Midbrain (tissue), 1 donor: ENCODE measurements around the gene SLC26A2.

ENCODE experiments used
- DNase-seq: peaks from one replicate; lab custom pipeline; 2025; lab: John Stamatoyannopoulos, UW

Gene SLC26A2

DNA sequence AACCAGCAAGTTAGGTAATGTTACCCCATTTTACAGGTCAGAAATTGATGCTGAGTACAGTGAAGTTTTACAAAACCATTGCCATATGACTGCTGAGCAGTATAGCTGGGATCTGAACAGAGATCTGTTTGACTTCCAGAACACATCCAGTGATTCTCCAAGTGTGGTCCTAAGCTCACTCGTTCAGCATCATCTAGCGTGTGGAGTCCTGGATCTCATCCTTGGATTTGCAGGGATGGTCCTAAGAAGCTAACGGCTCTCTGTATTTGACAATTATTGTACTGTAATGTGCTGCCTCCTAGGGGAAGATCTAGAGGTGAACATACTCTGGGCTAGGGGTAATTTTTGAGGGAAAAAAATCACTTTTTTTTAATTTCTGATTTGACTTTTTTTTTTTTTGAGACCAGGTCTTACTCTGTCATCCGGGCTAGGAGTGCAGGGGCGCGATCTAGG is 1.4 kb downstream of the SLC26A2 start:
- peak; percentile 12 for DNase-seq

DNA sequence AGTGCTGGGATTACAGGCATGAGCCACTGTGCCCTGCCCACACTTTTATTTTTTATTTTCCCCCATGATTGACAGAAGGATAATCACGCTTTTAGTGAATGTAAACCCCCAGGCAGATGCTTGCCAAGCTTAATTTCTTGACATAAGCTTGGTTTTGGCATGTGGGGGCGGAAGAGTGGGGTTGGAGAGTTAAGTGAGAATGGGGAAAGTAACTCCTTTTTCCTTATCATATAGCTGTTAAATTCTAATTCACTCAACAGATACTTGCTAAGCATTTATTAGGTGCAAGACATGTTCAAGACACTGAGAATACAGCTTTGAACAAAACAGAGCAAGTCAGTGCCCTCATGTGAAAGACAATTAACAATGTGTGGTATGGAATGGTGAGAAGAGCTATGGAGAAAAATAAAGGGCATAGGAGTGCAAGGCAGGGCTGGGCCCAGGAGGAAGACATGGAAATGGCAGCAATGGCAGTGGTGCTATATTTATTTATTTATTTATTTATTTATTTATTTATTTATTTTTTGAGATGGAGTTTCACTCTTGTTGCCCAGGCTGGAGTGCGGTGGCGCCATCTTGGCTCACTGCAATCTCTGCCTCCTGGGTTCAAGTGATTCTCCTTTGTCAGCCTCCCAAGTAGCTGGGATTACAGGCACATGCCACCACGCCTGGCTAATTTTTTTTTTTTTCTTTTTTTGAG is 2.2 kb downstream of the SLC26A2 start:
- DNase-seq, result no peak

GRCh38 chr5:149963729-149964128 is 3.2 kb downstream of the SLC26A2 start:
- no peak for DNase-seq

GRCh38 chr5:149966946-149967345 is 6.4 kb downstream of the SLC26A2 start:
- DNase-seq, result no peak

DNA sequence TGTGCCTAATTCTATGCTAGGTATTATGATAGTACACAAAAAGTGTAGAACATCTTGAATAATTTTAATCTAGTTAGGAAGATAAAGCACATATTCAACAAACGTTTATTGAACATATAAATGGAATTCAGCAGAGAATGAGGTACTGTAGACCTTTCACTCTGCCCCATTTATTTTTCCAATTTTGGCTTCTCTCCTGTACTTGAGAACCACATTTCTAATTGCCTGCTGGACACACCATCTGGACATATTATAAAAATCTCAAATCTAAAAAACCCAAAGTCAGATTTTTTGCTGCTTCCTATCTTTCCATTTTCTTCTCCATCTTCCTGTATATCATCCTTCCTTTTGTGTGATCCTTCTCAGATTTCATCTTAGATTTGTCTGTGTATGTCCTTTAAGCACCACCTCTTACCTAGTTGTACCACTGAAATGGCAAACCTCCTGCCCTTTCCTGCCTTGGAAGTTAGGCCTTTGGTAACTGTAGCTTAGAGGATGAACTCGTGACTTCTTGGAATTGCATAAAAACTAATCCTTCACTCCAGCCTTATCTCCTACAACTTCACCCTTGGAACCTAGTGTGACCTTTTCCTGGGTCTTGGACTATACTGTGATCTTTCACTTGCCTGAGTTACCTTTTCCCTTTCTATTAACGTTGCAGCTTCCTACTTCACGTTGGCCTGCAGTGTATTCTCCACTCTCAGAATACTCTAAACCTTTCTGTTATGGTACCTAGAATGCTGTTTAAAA is 8.8 kb downstream of the SLC26A2 start:
- DNase-seq, result no peak

DNA sequence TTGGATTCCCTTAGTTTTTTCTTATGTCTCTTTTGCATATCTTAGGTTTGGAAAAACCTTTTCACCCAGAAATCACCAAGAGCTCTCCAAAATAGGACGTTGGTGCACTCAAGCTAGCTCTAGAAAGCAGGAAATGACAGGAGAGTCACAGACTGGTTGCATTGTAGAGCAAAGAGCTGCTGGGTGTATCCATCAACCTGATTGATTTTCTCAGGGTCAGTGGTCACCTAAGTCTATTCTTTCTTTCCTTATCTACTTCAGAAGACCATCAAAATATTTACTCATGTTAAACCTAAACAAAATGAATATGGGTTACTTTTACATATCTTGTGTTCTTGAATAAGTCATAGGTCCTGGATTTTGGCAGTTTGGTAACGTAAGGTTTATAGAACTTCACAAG is 14.9 kb downstream of the SLC26A2 start:
- DNase-seq, result no peak

- no peak for DNase-seq
Measured at GRCh38 chr5:149979896-149980295, 19.3 kb downstream of the SLC26A2 start.

GRCh38 chr5:149981206-149981605 is 20.6 kb downstream of the SLC26A2 start:
- DNase-seq, result no peak

DNA sequence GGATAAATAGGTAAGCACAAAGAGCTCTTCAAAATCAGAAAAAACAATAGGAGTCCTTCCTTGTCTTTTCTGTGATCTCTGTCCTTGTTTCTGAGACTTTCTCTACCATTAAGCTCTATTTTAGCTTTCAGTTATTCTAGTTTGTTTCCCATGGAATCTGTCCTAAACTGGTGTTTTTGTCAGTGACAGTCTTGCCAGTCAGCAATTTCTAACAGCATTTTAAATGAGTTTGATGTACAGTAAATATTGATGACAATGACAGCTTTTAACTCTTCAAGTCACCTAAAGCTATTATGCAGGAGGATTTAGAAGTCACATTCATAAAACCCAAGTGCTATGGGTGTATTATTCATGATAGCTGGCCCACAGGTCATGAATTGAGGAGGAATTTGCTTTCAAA is 21.9 kb downstream of the SLC26A2 start:
- no peak for DNase-seq

DNA sequence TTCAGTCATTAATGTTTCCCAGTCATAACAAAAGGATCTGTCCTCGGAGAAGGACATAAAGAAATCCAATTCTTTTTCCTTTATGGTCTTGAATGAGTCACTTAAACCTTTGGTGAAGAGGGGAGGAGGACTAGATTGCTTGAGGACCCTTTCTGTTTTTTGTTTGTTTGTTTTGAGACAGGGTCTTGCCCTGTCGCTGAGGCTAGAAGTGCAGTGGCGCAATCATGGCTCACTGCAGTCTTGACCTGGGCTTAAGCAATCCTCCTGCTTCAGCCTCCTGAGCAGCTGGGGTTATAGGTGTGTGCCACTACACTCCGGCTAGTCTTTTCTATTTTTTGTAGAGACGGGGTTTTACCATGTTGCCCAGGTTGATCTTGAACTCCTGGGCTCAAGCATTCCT is 27.6 kb downstream of the SLC26A2 start:
- no peak for DNase-seq

DNA sequence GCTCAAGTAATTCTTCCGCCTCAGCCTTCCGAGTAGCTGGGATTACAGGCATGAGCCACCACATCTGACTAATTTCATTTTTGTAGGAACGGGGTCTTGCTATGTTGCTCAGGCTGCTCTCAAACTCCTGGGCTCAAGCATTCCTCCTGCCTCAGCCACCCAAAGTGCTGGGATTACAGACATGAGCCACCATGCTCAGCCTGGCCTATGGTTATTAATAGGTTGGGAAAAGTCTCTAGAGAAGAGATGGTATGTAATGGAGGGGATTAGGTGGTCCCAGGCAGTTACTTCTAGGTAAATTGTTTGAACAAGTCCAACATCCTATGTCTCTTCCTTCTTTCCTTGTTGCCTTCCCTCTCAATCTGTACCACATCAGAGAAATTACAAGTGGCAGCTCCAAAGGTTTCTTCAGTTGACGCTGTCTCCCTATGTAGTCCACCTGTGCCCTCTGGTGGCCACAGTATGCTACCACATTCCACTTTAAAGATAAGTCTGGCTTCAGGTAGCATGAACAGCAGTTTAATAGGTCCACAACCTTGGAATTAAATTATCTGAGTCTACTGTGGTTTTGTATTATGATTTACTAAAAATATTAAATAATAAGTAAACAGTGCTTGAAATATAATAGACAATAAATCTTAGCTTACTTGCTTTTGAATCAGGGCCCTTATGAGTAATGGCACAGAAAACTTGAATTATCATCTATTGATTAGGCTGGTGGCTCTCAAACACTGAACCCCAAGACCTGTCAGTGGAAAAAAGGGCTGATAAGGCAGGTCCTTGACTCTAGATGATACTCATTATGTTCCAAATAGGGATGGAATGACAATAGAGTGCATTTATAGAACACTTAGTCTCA is 30.2 kb downstream of the SLC26A2 start:
- peak; percentile 75 for DNase-seq

DNA sequence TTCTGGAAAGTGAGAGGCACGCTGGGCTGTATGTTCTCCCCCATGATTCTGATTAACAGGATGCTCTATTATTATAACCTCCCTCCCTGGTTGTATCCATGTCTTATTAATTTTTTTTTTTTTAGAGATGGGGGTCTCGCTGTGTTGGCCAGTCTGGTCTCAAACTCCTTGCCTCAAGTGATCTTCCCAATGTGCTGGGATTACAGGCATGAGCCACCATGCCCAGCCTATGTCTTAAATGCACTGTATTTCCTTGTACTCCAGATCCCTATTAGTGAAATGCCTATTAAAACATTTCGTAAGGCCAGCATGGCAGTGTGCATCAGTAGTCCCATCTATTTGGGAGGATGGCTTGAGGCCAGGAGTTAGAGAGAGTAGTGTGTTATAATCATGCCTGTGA is 32.9 kb downstream of the SLC26A2 start:
- DNase-seq, result no peak

DNA sequence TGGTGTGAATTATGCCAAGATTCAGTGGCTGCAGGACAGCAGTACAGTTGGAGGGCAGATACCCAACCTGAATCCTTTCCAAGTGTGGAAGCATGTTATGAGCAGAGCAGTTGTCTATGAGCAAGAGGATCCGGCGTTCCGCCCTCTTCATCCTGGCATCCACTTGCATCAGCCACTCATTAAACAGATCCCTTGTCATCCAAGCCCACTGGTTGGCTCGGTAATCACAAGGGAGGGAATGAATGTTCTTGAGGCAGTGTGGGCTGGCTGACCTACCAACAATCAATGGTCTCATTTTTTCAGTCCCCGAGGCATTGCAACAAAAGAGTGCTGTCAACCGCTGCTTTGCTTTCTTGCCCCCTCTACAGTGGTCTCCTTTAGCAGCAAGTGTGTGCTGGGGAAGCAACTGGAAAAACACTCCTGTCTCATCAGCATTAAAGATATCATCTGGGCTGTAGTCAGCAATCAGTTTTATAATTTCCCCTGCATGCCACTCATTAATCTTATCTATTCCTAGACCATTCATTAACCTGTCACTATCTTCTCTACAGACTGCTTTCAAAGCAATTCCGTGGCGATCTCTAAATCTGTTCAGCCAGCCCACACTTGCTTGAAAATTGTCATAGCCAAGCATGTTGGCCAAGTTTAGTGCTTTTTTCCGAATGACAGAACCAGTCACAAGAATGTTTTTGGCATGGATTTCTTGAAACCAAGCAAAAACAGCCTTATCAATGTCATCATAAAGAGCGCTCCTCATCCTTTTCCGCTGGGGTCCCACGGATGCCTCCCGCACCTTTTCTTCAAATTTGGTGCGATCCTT is 35.0 kb downstream of the SLC26A2 start:
- DNase-seq, result peak; percentile 68

- DNase-seq, result no peak
Measured at GRCh38 chr5:149996205-149996890, 35.8 kb downstream of the SLC26A2 start.

DNA sequence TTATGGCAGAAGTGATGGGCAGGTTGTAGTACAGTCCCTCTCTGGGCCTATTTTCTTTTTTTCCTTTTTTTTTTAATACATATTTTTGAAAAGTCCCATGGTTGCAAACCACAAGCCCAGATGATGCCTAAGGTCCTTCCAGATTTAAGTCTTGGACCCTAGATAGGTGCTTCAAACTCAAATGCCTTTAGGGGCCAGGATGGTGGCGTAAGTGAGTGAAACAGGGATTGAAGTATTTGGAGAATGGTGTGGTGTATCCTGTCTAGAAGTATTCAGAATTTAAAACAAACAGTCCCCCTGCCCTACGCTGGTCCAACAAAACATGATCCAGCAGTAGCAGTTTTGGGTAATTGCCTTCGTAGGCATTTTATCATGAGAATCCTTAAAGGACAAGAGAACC is 37.7 kb downstream of the SLC26A2 start:
- DNase-seq, result no peak

DNA sequence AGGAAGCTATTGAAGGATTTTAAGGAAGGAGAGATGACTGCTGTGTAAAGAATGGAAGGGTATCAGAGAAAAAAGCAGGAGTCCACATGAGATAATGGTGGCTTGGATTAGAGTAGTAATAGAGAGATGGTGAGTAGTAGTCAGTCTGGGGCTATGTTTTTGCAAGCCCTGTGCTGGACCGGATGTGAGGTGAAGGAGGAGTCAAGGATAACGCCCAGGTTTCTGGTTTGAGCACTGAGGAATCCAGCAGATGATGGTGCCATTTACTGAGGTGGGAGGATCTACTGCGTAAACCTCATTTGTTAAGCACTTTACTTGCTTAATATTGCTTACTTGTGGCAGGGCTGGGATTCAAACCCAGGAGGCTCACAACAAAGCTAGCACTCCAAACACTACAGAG is 38.8 kb downstream of the SLC26A2 start:
- DNase-seq, result no peak

- DNase-seq, result no peak
Measured at GRCh38 chr5:149999866-150000255, 39.3 kb downstream of the SLC26A2 start.

- DNase-seq, result peak; percentile 93
Measured at GRCh38 chr5:150000256-150000989, 39.9 kb downstream of the SLC26A2 start, which contains the start of the genes HMGXB3 and TIGD6. TSS of gene HMGXB3 (plus strand) at chr5:150000739. CDS start at chr5:150004853, 4,114 bp downstream. TSS of gene TIGD6 (minus strand) at chr5:150000654. CDS start at chr5:149996348, 4,306 bp downstream.

DNA sequence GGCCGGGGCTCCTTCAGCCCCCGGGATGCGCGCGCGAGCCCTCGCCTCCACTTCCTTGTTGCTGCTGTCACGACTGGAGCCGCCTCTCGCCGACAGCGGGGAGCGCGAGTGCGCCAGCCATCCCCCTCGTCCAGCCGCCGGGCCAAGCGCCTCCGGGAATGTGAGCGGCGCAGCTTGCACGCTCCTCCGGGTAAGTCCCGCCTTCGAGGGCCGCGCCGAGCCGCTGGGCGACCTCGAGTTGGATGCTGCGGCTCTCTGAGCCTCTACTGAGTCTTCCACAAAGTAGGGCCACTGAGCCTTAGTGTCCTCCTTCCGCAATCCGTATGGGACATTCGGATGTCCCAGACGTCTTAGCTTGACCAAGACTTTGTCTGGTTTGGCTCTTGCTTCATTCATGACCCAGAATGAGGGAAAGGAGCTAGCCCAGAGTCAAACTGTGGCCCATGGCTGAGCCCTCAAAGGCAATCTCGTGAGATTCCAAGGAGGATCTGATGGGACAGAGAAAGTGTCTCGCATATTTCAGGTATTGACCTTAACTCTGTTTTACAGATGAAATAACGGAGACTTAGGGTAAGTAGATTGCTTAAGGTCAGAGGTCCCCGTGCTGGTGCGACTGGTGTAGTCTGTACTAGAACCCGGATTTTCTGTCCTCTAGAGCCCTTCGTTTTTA is 40.6 kb downstream of the SLC26A2 start:
- no peak for DNase-seq
